ENCODE results near the gene SUMO3. TPM values are rescaled to one million over a fixed set of nuclear protein-coding genes. Genes with fewer than 3 reads are reported as not detected.
A peak's percentile ranks its signal among the peaks of the same experiment; 100 is the strongest.

Gene SUMO3
- total and polyA plus RNA-seq, 4 experiments from 2014 or later = 36.3 to 99.7 (median 56.1) TPM

- POLR2A ChIA-PET (ENCODE audit: partially characterized antibody) = interaction anchor here (0.7 to 1.6 kb wide), 9 partner anchors 18 to 86 kb away, joined by 3 to 9 read pairs (median 4); partner anchors contain the start of genes PTTG1IP and UBE2G2
- Histone ChIP-seq H3K9me3 (ENCODE audit: control insufficient read depth in 1 of 2, low read length in 2 of 2) (no peaks in the 10 kb centered on the region), H3K27ac (ENCODE audit: low read depth, low read length) (no peak overlapping the region), H3K36me3 (ENCODE audit: insufficient read depth, low read length) (peaks cover 26% of the 10 kb centered on the region), H3K4me1 (ENCODE audit: insufficient read depth, low read length) (peaks cover 22% of the 10 kb centered on the region), H3K4me3 (ENCODE audit: low read length in 2 of 2) (peak overlapping the region in 1 of 2 donors; percentile 14), H3K27me3 (ENCODE audit: insufficient read depth, low read length) (no peaks in the 10 kb centered on the region)
- H3K36me3 Mint-ChIP-seq = peaks cover 18 to 30% of the 10 kb centered on the region in 2 donors
- peak overlapping the region; percentile 48 to 83 (median 70) for H3K4me3 Mint-ChIP-seq
- H3K4me1 Mint-ChIP-seq = peaks cover 6 to 33% (median 23%) of the 10 kb centered on the region in 4 donors
- CTCF ChIA-PET (ENCODE audit: partially characterized antibody) = interaction anchor here (0.8 to 1.8 kb wide), 10 partner anchors 18 to 336 kb away, joined by 3 to 10 read pairs (median 4); partner anchors contain the start of gene UBE2G2
- H3K27ac Mint-ChIP-seq = peak overlapping the region; percentile 42 to 88 (median 72)
- no peaks in the 10 kb centered on the region for H3K9me3 Mint-ChIP-seq
- intact Hi-C loops (cut with micrococcal nuclease) = loop anchor here (1.0 to 2.0 kb wide), 2 partner anchors 28 to 45 kb away; partner anchors contain the start of gene UBE2G2
- peaks cover under 1 to 3% of the 10 kb centered on the region in 2 donors for H3K27me3 Mint-ChIP-seq
- DNase-seq = peak in 4 of 5 donors; percentile 22 to 62 (median 32)
Observed at GRCh38 chr21:44846485-44847260, 28.8 kb upstream of the SUMO3 start.

- Histone ChIP-seq H3K9me3 (ENCODE audit: control insufficient read depth in 1 of 2, low read length in 2 of 2) (no peaks in the 10 kb centered on the region), H3K27ac (ENCODE audit: low read depth, low read length) (peak overlapping the region; percentile 19), H3K36me3 (ENCODE audit: insufficient read depth, low read length) (peaks cover 21% of the 10 kb centered on the region), H3K27me3 (ENCODE audit: insufficient read depth, low read length) (no peaks in the 10 kb centered on the region), H3K4me3 (ENCODE audit: low read length in 2 of 2) (peak overlapping the region; percentile 14 to 25), H3K4me1 (ENCODE audit: insufficient read depth, low read length) (peaks cover 19% of the 10 kb centered on the region)
- no peak for DNase-seq
- H3K27ac Mint-ChIP-seq = peak overlapping the region; percentile 42 to 88 (median 72)
- peaks cover 6 to 28% (median 18%) of the 10 kb centered on the region in 4 donors for H3K4me1 Mint-ChIP-seq
- peaks cover 3 to 5% of the 10 kb centered on the region in 2 donors for H3K27me3 Mint-ChIP-seq
- H3K4me3 Mint-ChIP-seq = peak overlapping the region; percentile 48 to 83 (median 70)
- peaks cover 13 to 25% of the 10 kb centered on the region in 2 donors for H3K36me3 Mint-ChIP-seq
- ChIA-PET CTCF (ENCODE audit: partially characterized antibody) (interaction anchor here (0.8 to 1.8 kb wide), 10 partner anchors 18 to 335 kb away, joined by 3 to 10 read pairs (median 4); partner anchors contain the start of gene UBE2G2), POLR2A (ENCODE audit: partially characterized antibody) (interaction anchor here (0.7 to 1.6 kb wide), 7 partner anchors 18 to 86 kb away, joined by 3 to 9 read pairs (median 4); partner anchors contain the start of genes PTTG1IP and UBE2G2)
- intact Hi-C loops (cut with micrococcal nuclease) = loop anchor here (1.0 to 2.0 kb wide), 2 partner anchors 29 to 45 kb away; partner anchors contain the start of gene UBE2G2
- H3K9me3 Mint-ChIP-seq = no peaks in the 10 kb centered on the region
Observed at GRCh38 chr21:44846224-44846484, 28.3 kb upstream of the SUMO3 start.

- peak overlapping the region in 4 of 7 donors; percentile 42 to 72 (median 58) for H3K27ac Mint-ChIP-seq
- Histone ChIP-seq H3K36me3 (ENCODE audit: insufficient read depth, low read length) (peaks cover 16% of the 10 kb centered on the region), H3K4me3 (ENCODE audit: low read length in 2 of 2) (peak overlapping the region; percentile 14 to 25), H3K27me3 (ENCODE audit: insufficient read depth, low read length) (no peaks in the 10 kb centered on the region), H3K9me3 (ENCODE audit: control insufficient read depth in 1 of 2, low read length in 2 of 2) (no peaks in the 10 kb centered on the region), H3K27ac (ENCODE audit: low read depth, low read length) (peak overlapping the region; percentile 19), H3K4me1 (ENCODE audit: insufficient read depth, low read length) (peaks cover 19% of the 10 kb centered on the region)
- POLR2A ChIA-PET (ENCODE audit: partially characterized antibody) = interaction anchor here (0.7 to 1.6 kb wide), 7 partner anchors 19 to 87 kb away, joined by 3 to 9 read pairs (median 4); partner anchors contain the start of genes PTTG1IP and UBE2G2
- CTCF ChIA-PET (ENCODE audit: partially characterized antibody) = interaction anchor here (0.8 to 1.8 kb wide), 10 partner anchors 19 to 335 kb away, joined by 3 to 10 read pairs (median 4); partner anchors contain the start of gene UBE2G2
- H3K4me3 Mint-ChIP-seq = peak overlapping the region; percentile 48 to 83 (median 70)
- peaks cover 6 to 24% (median 15%) of the 10 kb centered on the region in 4 donors for H3K4me1 Mint-ChIP-seq
- peaks cover 8 to 19% of the 10 kb centered on the region in 2 donors for H3K36me3 Mint-ChIP-seq
- H3K27me3 Mint-ChIP-seq = peaks cover 5% of the 10 kb centered on the region in 2 donors
- DNase-seq = peak; percentile 19 to 66 (median 33)
- no peaks in the 10 kb centered on the region for H3K9me3 Mint-ChIP-seq
- intact Hi-C loops (cut with micrococcal nuclease) = loop anchor here (1.0 to 2.0 kb wide), 2 partner anchors 29 to 44 kb away; partner anchors contain the start of gene UBE2G2
Observed at GRCh38 chr21:44845418-44846223, 27.8 kb upstream of the SUMO3 start.

GRCh38 chr21:44844256-44844655, 26.4 kb upstream of the SUMO3 start:
- no peak for DNase-seq
- Histone ChIP-seq H3K27ac (ENCODE audit: low read depth, low read length) (no peak overlapping the region), H3K36me3 (ENCODE audit: insufficient read depth, low read length) (peaks cover 3% of the 10 kb centered on the region), H3K9me3 (ENCODE audit: control insufficient read depth in 1 of 2, low read length in 2 of 2) (no peaks in the 10 kb centered on the region), H3K4me1 (ENCODE audit: insufficient read depth, low read length) (peaks cover 19% of the 10 kb centered on the region), H3K4me3 (ENCODE audit: low read length in 2 of 2) (no peak overlapping the region), H3K27me3 (ENCODE audit: insufficient read depth, low read length) (no peaks in the 10 kb centered on the region)
- intact Hi-C loops (cut with micrococcal nuclease) = no loop called here
- ChIA-PET CTCF (ENCODE audit: partially characterized antibody) (no interaction called here), POLR2A (ENCODE audit: partially characterized antibody) (no interaction called here)
- Mint-ChIP-seq H3K36me3 (peaks cover 3 to 9% of the 10 kb centered on the region in 2 donors), H3K9me3 (no peaks in the 10 kb centered on the region), H3K4me1 (peaks cover 6 to 24% (median 15%) of the 10 kb centered on the region in 4 donors), H3K4me3 (peak overlapping the region in 1 of 8 donors; percentile 54), H3K27ac (peak overlapping the region in 1 of 7 donors; percentile 8), H3K27me3 (peaks cover 7 to 9% of the 10 kb centered on the region in 2 donors)

- no peak overlapping the region for H3K27ac ChIP-seq (ENCODE audit: low read depth, low read length)
- H3K9me3 Mint-ChIP-seq = no peaks in the 10 kb centered on the region
- H3K4me3 ChIP-seq (ENCODE audit: low read length in 2 of 2) = no peak overlapping the region
- H3K36me3 ChIP-seq (ENCODE audit: insufficient read depth, low read length) = no peaks in the 10 kb centered on the region
- peaks cover 19% of the 10 kb centered on the region for H3K4me1 ChIP-seq (ENCODE audit: insufficient read depth, low read length)
- peaks cover 7 to 9% of the 10 kb centered on the region in 2 donors for H3K27me3 Mint-ChIP-seq
- DNase-seq = no peak
- H3K4me3 Mint-ChIP-seq = no peak overlapping the region
- ChIA-PET POLR2A (ENCODE audit: partially characterized antibody) (no interaction called here), CTCF (ENCODE audit: partially characterized antibody) (no interaction called here)
- H3K4me1 Mint-ChIP-seq = peaks cover 6 to 24% (median 15%) of the 10 kb centered on the region in 4 donors
- intact Hi-C loops (cut with micrococcal nuclease) = no loop called here
- H3K27ac Mint-ChIP-seq = peak overlapping the region in 1 of 7 donors; percentile 57
- no peaks in the 10 kb centered on the region for H3K27me3 ChIP-seq (ENCODE audit: insufficient read depth, low read length)
- H3K36me3 Mint-ChIP-seq = peaks cover 0 to 3% of the 10 kb centered on the region in 2 donors
- H3K9me3 ChIP-seq (ENCODE audit: control insufficient read depth in 1 of 2, low read length in 2 of 2) = no peaks in the 10 kb centered on the region
Observed at GRCh38 chr21:44842721-44843445, 25.0 kb upstream of the SUMO3 start.

- no peaks in the 10 kb centered on the region for H3K27me3 ChIP-seq (ENCODE audit: insufficient read depth, low read length)
- H3K36me3 ChIP-seq (ENCODE audit: insufficient read depth, low read length) = no peaks in the 10 kb centered on the region
- CTCF ChIA-PET (ENCODE audit: partially characterized antibody) = no interaction called here
- Mint-ChIP-seq H3K9me3 (no peaks in the 10 kb centered on the region), H3K4me3 (no peak overlapping the region), H3K27ac (no peak overlapping the region), H3K36me3 (peaks cover 0 to 3% of the 10 kb centered on the region in 2 donors), H3K4me1 (peaks cover 6 to 23% (median 15%) of the 10 kb centered on the region in 4 donors), H3K27me3 (peaks cover 7 to 9% of the 10 kb centered on the region in 2 donors)
- H3K4me1 ChIP-seq (ENCODE audit: insufficient read depth, low read length) = peaks cover 19% of the 10 kb centered on the region
- H3K9me3 ChIP-seq (ENCODE audit: control insufficient read depth in 1 of 2, low read length in 2 of 2) = no peaks in the 10 kb centered on the region
- POLR2A ChIA-PET (ENCODE audit: partially characterized antibody) = no interaction called here
- H3K27ac ChIP-seq (ENCODE audit: low read depth, low read length) = no peak overlapping the region
- H3K4me3 ChIP-seq (ENCODE audit: low read length in 2 of 2) = no peak overlapping the region
- DNase-seq = no peak
- intact Hi-C loops (cut with micrococcal nuclease) = no loop called here
Observed at GRCh38 chr21:44842087-44842486, 24.2 kb upstream of the SUMO3 start.
